Stimulated activated CD8-positive, alpha-beta memory T cell treated with anti-CD3 and anti-CD28 coated beads, Interleukin-7, amount 100 ng/mL, for 48 hours (primary cell): Measurements from ENCODE around the gene EIF4ENIF1.
"Not testable (repeated sequence)": the region's sequence is repeated elsewhere in the genome, so short reads cannot be mapped to it uniquely, and the experiment has no call there.

Source experiments
- DNase-seq, 2 donors: peaks; one replicate each; pipeline ENCODE4 v3.0.0-alpha.2; 2020; ENCODE audit warnings: low read depth in 1 of 2; ENCODE audit errors: extremely low read depth in 1 of 2

EIF4ENIF1 gene

GRCh38 chr22:31489632-31490495 lies at the start of gene EIF4ENIF1:
Gene EIF4ENIF1 (minus strand): TSS chr22:31489842. CDS start chr22:31488718, 1,124 bp downstream.
- DNase-seq: peak; percentile 66 to 71

GRCh38 chr22:31538815-31539214 lies 49.2 kb upstream of the EIF4ENIF1 start:
- peak; percentile 21 to 50 for DNase-seq

GRCh38 chr22:31537019-31537535 lies 47.4 kb upstream of the EIF4ENIF1 start:
- peak; percentile 21 to 64 for DNase-seq

GRCh38 chr22:31533374-31533773 lies 43.7 kb upstream of the EIF4ENIF1 start:
- no peak for DNase-seq

GRCh38 chr22:31532060-31532459 lies 42.4 kb upstream of the EIF4ENIF1 start:
- no peak for DNase-seq

- DNase-seq: no peak
These were observed 41.2 kb upstream of the EIF4ENIF1 start for GRCh38 chr22:31530823-31531195.

GRCh38 chr22:31526270-31526669 lies 36.6 kb upstream of the EIF4ENIF1 start:
- DNase-seq: peak in 1 of 2 donors; percentile 40

- DNase-seq: not testable (repeated sequence)
These were observed 34.5 kb upstream of the EIF4ENIF1 start for GRCh38 chr22:31524132-31524531.

- DNase-seq: no peak
These were observed 30.4 kb upstream of the EIF4ENIF1 start for GRCh38 chr22:31520051-31520450.

- no peak for DNase-seq
These were observed 19.6 kb upstream of the EIF4ENIF1 start for GRCh38 chr22:31509061-31509762.

- DNase-seq: no peak
These were observed 18.9 kb upstream of the EIF4ENIF1 start for GRCh38 chr22:31508536-31508935.

- not testable (repeated sequence) for DNase-seq
These were observed 17.9 kb upstream of the EIF4ENIF1 start for GRCh38 chr22:31507517-31507916.

GRCh38 chr22:31504282-31504681 lies 14.6 kb upstream of the EIF4ENIF1 start:
- no peak for DNase-seq

- DNase-seq: no peak
These were observed 13.7 kb upstream of the EIF4ENIF1 start for GRCh38 chr22:31503211-31503964.

GRCh38 chr22:31501738-31502137 lies 12.1 kb upstream of the EIF4ENIF1 start:
- no peak for DNase-seq

- no peak for DNase-seq
These were observed 7.7 kb upstream of the EIF4ENIF1 start for GRCh38 chr22:31497148-31497938.

GRCh38 chr22:31496735-31497146 lies 7.1 kb upstream of the EIF4ENIF1 start:
- no peak for DNase-seq

- DNase-seq: peak; percentile 89 to 96
These were observed 6.5 kb upstream of the EIF4ENIF1 start, which contains the start of gene SFI1 for GRCh38 chr22:31496007-31496734. Gene SFI1 (plus strand): TSS chr22:31496536. CDS start chr22:31508285, 11,749 bp downstream.

- no peak for DNase-seq
These were observed 5.7 kb upstream of the EIF4ENIF1 start for GRCh38 chr22:31495343-31495742.
